ENCODE data around the gene MAPK4.

Gene MAPK4

GRCh38 chr18:50671376-50671775, 111.5 kb downstream of the MAPK4 start:
- Histone ChIP-seq H3K27ac (replicated peaks) (no peak overlapping the region), H3K4me3 (replicated peaks; ENCODE audit: insufficient read depth, low read length) (no peak overlapping the region), H3K27me3 (ENCODE audit: insufficient read depth, poor library complexity, severe bottlenecking) (peaks cover 10% of the 10 kb centered on the region)
- no peak for DNase-seq (ENCODE audit: low read depth in 1 of 2, low spot score in 1 of 2)
- TF ChIP-seq POLR2AphosphoS5 (IDR thresholded peaks at IDR 0.05; ENCODE audit: low read depth) = no peak

- no peak for TF ChIP-seq REST (IDR thresholded peaks at IDR 0.05; ENCODE audit: insufficient replicate concordance, low read depth)
- no peak for TF ChIP-seq CTCF (IDR thresholded peaks at IDR 0.05; ENCODE audit: insufficient read depth, low read length)
- TF ChIP-seq POLR2AphosphoS5 (IDR thresholded peaks at IDR 0.05; ENCODE audit: low read depth) = no peak
- no peak for TF ChIP-seq GABPA (IDR thresholded peaks at IDR 0.05; ENCODE audit: low read depth)
- no peak for TF ChIP-seq SPI1 (IDR thresholded peaks at IDR 0.05; ENCODE audit: borderline replicate concordance, low read depth)
- DNase-seq (ENCODE audit: low read depth in 1 of 2, low spot score in 1 of 2) = no peak
- Histone ChIP-seq H3K27me3 (ENCODE audit: insufficient read depth, poor library complexity, severe bottlenecking) (peaks cover 5% of the 10 kb centered on the region), H3K27ac (replicated peaks) (no peak overlapping the region), H3K4me3 (replicated peaks; ENCODE audit: insufficient read depth, low read length) (no peak overlapping the region)
Measured at GRCh38 chr18:50674307-50674980, 114.6 kb downstream of the MAPK4 start.

GRCh38 chr18:50675043-50675442, 115.2 kb downstream of the MAPK4 start:
- Histone ChIP-seq H3K4me3 (replicated peaks; ENCODE audit: insufficient read depth, low read length) (no peak overlapping the region), H3K27me3 (ENCODE audit: insufficient read depth, poor library complexity, severe bottlenecking) (peaks cover 5% of the 10 kb centered on the region), H3K27ac (replicated peaks) (no peak overlapping the region)
- DNase-seq (ENCODE audit: low read depth in 1 of 2, low spot score in 1 of 2) = no peak
- TF ChIP-seq CTCF (IDR thresholded peaks at IDR 0.05; ENCODE audit: insufficient read depth, low read length) (no peak), SPI1 (IDR thresholded peaks at IDR 0.05; ENCODE audit: borderline replicate concordance, low read depth) (no peak), REST (IDR thresholded peaks at IDR 0.05; ENCODE audit: insufficient replicate concordance, low read depth) (no peak), GABPA (IDR thresholded peaks at IDR 0.05; ENCODE audit: low read depth) (no peak)

- H3K4me3 ChIP-seq (replicated peaks; ENCODE audit: insufficient read depth, low read length) = no peak overlapping the region
- DNase-seq (ENCODE audit: low read depth in 1 of 2, low spot score in 1 of 2) = no peak
- no peak overlapping the region for H3K27ac ChIP-seq (replicated peaks)
- peaks cover 16% of the 10 kb centered on the region for H3K27me3 ChIP-seq (ENCODE audit: insufficient read depth, poor library complexity, severe bottlenecking)
- no peak for TF ChIP-seq POLR2AphosphoS5 (IDR thresholded peaks at IDR 0.05; ENCODE audit: low read depth)
- TF ChIP-seq CTCF (IDR thresholded peaks at IDR 0.05; ENCODE audit: insufficient read depth, low read length) = no peak
- no peak for TF ChIP-seq SPI1 (IDR thresholded peaks at IDR 0.05; ENCODE audit: borderline replicate concordance, low read depth)
- no peak for TF ChIP-seq GABPA (IDR thresholded peaks at IDR 0.05; ENCODE audit: low read depth)
- TF ChIP-seq REST (IDR thresholded peaks at IDR 0.05; ENCODE audit: insufficient replicate concordance, low read depth) = no peak
Measured at GRCh38 chr18:50678651-50679050, 118.8 kb downstream of the MAPK4 start.
